ENCODE data around the gene DCAF8. TPM values are rescaled to one million over a fixed set of nuclear protein-coding genes. Genes with fewer than 3 reads are reported as not detected.

The DCAF8 gene
- total RNA-seq, 1 donor from 2014 or later, result 107 TPM

DNA sequence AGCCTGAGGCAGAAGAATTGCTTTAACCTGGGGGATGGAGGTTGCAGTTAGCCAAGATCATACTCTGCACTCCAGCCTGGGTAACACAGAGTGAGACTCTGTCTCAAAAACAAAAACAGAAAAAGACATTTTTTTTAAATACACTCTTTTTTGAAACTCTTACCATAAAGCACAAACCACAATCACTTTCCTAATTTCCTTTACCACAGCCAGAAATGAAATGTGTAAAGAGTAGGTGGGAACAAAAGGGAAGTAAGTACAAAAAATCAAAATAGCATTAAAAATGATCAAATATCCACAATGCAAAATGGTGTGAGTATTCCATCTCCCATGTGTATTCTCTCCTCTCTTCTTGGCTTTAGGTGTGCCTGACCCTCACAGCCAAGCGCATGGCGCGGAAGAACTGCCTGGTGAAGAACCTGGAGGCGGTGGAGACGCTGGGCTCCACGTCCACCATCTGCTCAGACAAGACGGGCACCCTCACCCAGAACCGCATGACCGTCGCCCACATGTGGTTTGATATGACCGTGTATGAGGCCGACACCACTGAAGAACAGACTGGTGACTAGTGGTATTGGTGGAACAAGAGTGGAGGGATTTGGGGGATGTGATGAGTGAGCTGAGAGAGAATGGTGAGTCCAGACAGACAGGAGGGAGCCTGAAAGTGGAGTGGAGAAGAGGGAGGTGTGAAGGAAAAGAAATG, 96.0 kb downstream of the DCAF8 start:
- H3K4me3 Mint-ChIP-seq (ENCODE audit: unreplicated experiment), result peak overlapping the region; percentile 40
- Histone ChIP-seq H2AFZ (ENCODE audit: low read depth, low read length) (no peak overlapping the region), H3K36me3 (ENCODE audit: insufficient read depth, low read length) (no peaks in the 10 kb centered on the region), H3K9ac (ENCODE audit: low read length) (no peak overlapping the region), H3K4me2 (ENCODE audit: low read length) (no peak overlapping the region), H4K20me1 (ENCODE audit: insufficient read depth, low read length) (no peaks in the 10 kb centered on the region), H3K79me2 (ENCODE audit: insufficient read depth, low read length) (no peaks in the 10 kb centered on the region), H3K27me3 (ENCODE audit: insufficient read depth, low read length) (peaks cover 2% of the 10 kb centered on the region), H3K27ac (ENCODE audit: low read depth, low read length) (no peak overlapping the region), H3K4me3 (ENCODE audit: insufficient read depth, low read depth, low read length) (no peak overlapping the region), H3K4me1 (ENCODE audit: insufficient read depth, low read length) (peaks cover 3% of the 10 kb centered on the region), H3K9me3 (ENCODE audit: insufficient read depth, low read depth, low read length) (no peaks in the 10 kb centered on the region)
- FAIRE-seq (no peak), DNase-seq (ENCODE audit: low read depth) (no peak)
- peaks cover 5% of the 10 kb centered on the region for H3K27me3 Mint-ChIP-seq (ENCODE audit: low read depth, unreplicated experiment)
- peaks cover 26% of the 10 kb centered on the region for H3K4me1 Mint-ChIP-seq (ENCODE audit: low read depth, unreplicated experiment)
- H3K27ac Mint-ChIP-seq (ENCODE audit: unreplicated experiment), result no peak overlapping the region
- no peaks in the 10 kb centered on the region for H3K36me3 Mint-ChIP-seq (ENCODE audit: low read depth, unreplicated experiment)
- H3K9me3 Mint-ChIP-seq (ENCODE audit: unreplicated experiment), result no peaks in the 10 kb centered on the region
- TF ChIP-seq, protein P1, sequence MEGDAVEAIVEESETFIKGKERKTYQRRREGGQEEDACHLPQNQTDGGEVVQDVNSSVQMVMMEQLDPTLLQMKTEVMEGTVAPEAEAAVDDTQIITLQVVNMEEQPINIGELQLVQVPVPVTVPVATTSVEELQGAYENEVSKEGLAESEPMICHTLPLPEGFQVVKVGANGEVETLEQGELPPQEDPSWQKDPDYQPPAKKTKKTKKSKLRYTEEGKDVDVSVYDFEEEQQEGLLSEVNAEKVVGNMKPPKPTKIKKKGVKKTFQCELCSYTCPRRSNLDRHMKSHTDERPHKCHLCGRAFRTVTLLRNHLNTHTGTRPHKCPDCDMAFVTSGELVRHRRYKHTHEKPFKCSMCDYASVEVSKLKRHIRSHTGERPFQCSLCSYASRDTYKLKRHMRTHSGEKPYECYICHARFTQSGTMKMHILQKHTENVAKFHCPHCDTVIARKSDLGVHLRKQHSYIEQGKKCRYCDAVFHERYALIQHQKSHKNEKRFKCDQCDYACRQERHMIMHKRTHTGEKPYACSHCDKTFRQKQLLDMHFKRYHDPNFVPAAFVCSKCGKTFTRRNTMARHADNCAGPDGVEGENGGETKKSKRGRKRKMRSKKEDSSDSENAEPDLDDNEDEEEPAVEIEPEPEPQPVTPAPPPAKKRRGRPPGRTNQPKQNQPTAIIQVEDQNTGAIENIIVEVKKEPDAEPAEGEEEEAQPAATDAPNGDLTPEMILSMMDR (IDR thresholded peaks at IDR 0.05; ENCODE audit: insufficient read depth, low read depth, low read length), result no peak
- TF ChIP-seq EZH2 (IDR thresholded peaks at IDR 0.05; ENCODE audit: insufficient read depth, low read length), result no peak

Other genes with a start within 250 kb of the DCAF8 start
- gene PIGM, start 230.6 kb downstream of the DCAF8 start, total RNA-seq, result 7.0 and 7.8 TPM in 2 replicates
- 0.27 and 0.29 TPM in 2 replicates for gene KCNJ10, start 192.4 kb downstream of the DCAF8 start, total RNA-seq
- not detected in 2 replicates for gene KCNJ9, start 181.0 kb downstream of the DCAF8 start, total RNA-seq
- 42.8 and 45.8 TPM in 2 replicates for gene IGSF8, start 163.9 kb downstream of the DCAF8 start, total RNA-seq
- gene ATP1A2, start 146.8 kb downstream of the DCAF8 start, total RNA-seq, result 2.5 and 3.5 TPM in 2 replicates
- gene ATP1A4, start 110.9 kb downstream of the DCAF8 start, total RNA-seq, result not detected in 2 replicates
- 1.7 and 2.1 TPM in 2 replicates for gene CASQ1, start 72.0 kb downstream of the DCAF8 start, total RNA-seq
- gene PEA15, start 57.2 kb downstream of the DCAF8 start, total RNA-seq, result 374 and 470 TPM in 2 replicates
- 59.2 and 64.2 TPM in 2 replicates for gene PEX19, start 22.6 kb upstream of the DCAF8 start, total RNA-seq
- 281 and 305 TPM in 2 replicates for gene COPA, start 80.7 kb upstream of the DCAF8 start, total RNA-seq
- 171 and 187 TPM in 2 replicates for gene NCSTN, start 80.8 kb upstream of the DCAF8 start, total RNA-seq
- gene NHLH1, start 104.5 kb upstream of the DCAF8 start, total RNA-seq, result 0.55 and 0.70 TPM in 2 replicates
- 25.5 and 26.1 TPM in 2 replicates for gene VANGL2, start 138.0 kb upstream of the DCAF8 start, total RNA-seq

Measured in astrocyte (in vitro differentiated cells and primary cell).